ENCODE measurements around the gene SMIM44.
"Not testable (repeated sequence)": the region's sequence is repeated elsewhere in the genome, so short reads cannot be mapped to it uniquely, and the experiment has no call there.

The SMIM44 gene

DNA sequence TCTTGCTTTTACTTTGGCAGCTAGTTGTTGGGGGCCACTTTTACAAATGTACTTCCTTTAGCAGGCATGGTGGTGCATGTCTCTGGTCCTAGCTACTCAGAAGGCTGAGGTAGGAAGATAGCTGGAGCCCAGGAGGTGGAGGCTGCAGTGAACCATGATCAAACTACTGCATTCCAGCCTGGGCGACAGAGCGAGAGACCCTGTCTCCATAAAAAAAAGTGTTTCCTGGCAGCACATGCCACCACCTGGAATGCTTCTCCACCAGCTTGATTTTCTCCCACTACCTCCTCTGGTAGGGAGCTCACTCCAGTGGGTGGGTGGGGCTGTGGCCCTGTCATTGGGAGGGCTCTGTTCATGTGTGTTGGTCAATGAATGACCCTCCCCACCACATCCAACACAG, 35.4 kb upstream of the SMIM44 start:
- no peak for DNase-seq
- intact Hi-C loops (cut with DNase I): no loop called here

DNA sequence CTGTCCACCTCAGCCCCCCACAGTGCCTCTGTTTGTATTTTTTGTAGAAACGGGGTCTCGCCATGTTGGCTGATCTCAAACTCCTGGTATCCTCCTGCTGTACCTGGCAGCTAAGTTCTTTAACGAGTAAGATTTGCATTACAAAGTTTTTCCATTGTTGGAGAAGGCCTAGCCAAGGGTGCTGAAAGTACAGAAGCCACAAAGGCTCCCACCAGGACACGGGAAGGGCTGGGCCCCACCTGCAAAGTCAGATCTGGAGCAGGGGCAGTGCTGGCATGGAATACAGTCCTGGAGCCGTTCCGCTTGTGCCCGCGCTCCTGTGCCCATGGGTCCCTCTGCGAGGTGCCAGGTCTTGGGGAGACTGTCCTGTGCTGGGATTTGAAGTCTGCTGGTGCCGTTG, 35.0 kb upstream of the SMIM44 start:
- intact Hi-C loops (cut with DNase I): no loop called here
- DNase-seq: no peak

DNA sequence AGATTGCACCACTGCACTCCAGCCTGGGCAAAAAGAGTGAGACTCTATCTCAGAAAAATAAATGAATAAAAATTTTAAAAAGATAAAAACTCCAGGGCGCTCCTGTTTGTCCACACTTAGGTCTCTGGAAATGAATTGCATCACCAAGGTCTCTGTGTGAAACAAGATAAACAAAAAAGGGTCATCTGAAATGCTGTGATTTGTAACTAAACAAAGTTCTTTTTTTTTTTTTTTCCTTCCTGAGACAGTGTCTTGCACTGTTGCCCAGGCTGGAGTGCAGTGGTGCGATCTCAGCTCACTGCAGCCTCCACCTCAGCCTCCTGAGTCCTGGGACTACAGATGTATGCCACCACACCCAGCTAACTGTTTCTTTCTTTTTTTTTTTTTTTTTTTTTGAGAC, 34.4 kb upstream of the SMIM44 start:
- intact Hi-C loops (cut with DNase I): no loop called here
- no peak for DNase-seq

DNA sequence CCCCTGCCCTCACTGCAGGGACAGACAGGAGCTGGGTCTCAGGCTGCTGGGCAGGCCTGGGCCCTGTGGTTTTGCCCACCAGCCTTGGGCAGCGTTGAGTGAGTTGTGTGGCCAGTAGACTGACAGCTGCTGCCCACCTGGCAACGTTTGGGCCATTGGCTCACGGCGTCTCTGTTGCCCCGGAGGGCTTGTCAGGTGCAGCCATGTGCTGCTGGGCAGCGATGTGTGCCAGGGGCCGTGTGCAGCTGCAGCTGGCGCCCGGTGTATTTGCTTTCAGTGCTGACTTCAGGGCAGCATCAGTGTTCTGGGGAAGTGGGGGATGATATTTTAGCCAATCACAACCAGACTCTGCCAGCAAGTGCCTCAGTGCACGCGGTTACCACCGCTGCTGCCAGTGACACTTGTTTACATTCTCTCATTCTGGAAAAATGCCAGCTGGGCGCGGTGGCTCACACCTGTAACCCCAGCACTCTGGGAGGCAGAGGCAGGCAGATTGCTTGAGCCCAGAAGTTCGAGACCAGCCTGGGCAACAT, 33.5 kb upstream of the SMIM44 start:
- intact Hi-C loops (cut with DNase I): no loop called here

DNA sequence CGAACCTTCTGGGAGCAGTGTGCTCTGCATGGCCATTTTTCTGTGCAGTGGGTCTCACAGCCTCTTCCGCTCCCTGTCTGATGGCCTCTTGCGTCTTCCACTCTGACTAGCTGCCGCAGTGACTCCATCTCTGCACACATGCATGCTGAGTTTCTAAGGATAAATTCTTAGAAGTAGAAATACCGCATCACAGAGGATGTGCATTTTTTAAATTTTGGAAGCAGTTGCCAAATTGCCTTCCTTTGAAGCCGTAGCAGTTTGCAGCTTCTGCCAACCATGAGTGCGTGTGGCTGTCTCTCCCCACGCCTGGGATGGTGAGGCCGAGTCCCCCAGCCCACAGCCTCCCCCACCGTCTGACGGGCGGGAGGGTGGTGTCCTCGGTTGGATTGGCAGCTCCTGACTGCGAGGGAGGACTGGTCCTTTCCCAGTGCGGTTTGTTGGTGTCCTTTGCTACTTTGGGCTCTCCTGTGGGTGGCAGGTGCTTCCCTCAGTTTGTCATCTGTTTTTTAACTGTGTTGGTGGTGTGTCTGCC, 32.7 kb upstream of the SMIM44 start:
- intact Hi-C loops (cut with DNase I): no loop called here
- peak in 2 of 10 donors; percentile 28 to 90 for DNase-seq

More for the DNA sequence above, 33.5 kb upstream of the SMIM44 start:
- DNase-seq: peak in 1 of 10 donors; percentile 83

DNA sequence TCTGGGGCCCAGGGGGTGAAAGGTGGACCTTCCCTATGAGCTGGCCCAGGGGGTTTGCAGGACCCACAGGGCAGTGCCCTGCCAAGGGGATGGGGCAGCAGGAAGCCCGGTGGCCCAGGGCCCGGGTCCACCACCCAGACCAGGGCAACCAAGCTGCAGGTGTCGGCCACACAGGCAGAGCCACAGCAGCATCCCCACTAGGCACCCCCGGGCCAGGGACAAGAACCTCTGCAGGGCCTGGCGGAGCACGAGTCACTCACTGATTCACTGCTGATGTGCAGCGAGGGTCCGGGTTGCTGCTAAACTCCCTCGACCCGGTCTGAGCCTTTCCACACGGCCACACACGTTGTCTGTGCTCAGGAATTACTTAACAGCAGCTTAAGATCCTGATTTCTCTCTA, 31.7 kb upstream of the SMIM44 start:
- intact Hi-C loops (cut with DNase I): no loop called here
- peak in 1 of 10 donors; percentile 62 for DNase-seq

DNA sequence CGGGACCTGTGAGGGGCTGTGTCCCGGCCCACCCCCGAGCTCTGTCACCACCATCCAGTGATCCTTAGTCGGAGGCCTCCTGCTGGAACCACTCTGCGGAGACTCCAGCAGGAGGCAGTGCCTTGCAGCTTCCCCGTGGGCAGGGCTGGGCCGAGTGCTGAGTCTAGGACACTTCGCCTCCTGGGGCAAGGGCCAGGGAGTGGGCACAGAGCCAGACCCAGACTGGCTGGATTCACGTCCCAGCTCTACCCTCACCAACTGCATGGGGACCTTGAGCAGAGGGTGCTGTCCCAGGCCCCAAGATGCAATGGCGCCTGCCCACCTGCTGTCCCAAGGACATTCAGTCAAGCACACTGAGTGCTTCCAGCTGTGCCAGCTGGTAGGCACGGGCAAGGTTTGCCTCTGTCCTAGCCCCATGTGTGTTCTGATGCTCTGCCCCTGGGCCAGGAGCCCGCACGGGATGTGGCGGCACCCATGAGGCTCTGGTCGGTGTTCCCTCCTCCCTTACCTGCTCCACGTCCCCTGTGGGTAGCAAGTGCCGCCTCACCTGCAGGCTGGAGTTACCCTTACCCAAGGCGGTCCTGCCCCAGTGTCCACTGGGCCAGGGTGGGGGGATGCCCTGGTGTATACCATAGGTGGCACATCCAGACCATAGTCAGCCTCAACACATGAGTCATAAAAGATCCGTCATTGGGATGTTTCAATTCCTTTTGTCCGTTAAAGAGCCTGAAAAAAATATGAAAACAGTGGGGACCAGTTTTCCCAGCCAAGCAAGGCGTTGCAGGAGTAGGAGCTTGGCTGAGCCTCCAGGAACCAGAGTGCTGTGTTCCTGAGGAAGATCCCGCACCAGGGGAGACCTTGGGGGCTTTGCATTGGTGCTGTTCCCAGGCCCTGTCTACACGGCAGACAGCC, 30.2 kb upstream of the SMIM44 start:
- DNase-seq: peak in 1 of 10 donors; percentile 85
- intact Hi-C loops (cut with DNase I): no loop called here

DNA sequence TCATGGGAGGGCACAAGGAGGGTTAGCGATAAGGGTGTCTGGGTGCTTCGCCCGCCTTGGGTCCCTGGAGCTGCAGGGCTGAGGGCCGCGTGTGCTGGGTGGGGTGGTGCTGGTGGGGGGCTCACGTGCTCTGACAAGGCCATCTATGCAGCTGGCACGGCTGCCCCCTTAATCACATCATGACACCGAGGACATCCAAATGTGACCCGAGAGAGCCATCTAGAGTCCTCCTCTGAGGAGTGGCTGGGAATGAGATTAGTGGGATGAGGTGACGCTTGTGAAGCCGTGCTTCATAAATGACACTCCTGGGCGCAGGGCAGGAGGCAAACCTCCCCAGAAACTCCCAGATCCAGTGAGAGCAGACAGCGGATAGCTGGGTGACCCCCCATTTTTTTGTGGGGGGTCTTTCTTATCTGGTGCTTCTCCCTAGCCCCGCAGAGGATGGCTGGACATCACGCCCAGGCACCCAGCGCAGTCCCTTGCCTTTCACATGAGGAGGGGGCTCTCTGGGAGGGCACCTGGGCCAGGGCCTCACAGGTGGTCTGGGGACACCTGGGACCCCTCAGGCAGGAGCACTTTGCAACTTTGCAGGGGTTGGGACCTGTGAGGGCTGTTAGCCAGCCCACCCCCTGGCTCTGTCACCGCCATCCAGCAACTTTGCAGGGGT, 29.5 kb upstream of the SMIM44 start:
- DNase-seq: peak in 1 of 10 donors; percentile 50
- intact Hi-C loops (cut with DNase I): no loop called here

DNA sequence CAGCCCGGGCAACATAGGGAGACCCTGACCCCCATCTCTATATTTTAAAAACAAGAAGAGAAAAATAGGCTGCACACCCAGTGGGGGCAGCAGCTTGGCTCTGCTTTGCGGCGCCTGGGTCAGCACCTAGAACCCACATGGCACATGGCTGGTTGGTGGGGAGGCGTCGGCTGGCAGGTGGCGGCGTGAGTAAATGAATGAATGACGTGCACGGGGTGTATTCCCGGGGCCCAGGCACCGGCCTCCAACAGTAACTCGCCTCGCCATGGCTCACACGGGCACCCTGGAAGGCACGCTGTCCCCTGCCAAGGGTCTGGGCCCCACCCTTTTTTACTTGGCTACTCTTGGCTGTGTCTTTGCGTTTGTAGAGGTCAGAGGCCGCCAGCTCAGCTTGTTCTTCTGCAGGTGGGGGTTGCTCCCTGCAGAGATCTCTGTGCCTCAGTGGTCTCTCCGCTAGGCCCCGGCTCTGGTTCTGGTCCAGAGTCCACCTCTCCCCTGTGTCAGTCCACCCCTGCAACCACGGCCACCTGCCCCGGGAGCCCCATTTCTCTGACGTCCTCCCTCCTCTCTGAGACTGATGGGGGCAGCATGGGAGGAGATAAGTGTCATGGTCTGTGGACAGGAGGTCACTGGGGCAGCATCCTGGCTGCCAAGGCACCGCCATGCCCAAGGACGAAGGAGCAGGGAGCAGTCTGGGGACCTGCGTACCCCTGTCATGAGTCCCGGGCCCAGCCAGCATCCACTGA, 28.4 kb upstream of the SMIM44 start:
- intact Hi-C loops (cut with DNase I): no loop called here
- DNase-seq: peak in 1 of 10 donors; percentile 80

DNA sequence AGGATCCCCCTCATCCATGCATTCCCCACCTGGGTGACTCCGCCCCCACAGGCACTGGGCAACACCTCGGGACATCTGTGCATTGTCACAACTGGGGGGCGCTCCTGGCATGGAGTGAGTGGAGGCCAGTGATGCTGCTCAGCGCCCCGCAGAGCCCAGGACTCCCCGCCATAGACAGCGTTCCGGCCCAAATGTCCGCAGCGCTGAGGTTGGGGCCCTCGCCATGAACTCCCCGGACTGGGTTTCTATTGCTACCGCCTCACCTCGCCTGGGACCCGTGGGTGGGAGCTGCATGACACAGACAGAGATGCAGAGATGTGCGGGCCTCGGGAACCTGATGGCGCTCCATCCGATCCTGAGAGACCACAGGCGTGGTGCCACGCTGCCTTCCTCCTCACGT, 27.5 kb upstream of the SMIM44 start:
- intact Hi-C loops (cut with DNase I): no loop called here

DNA sequence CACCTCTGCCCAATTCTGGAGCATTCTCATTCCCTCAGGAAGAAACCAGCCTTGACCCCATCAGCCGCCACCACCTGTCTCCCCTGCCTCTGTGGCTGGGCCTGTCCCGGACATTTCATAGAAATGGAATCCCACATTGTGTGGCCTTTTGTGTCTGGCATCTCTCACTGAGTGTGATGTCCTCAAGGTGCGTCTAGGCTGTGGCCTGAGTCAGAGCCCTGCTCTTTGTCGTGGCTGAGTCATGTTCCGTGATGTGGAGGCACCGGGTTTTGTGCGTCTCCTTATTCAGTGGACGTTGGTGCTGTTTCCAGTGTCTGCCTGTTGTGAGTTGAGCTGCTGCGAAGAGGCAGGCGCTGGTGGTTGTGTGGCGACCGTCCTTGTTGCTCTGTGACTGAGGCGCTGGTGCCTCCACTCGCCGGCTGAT, 26.3 kb upstream of the SMIM44 start:
- DNase-seq: peak in 2 of 10 donors; percentile 75 to 82
- intact Hi-C loops (cut with DNase I): no loop called here

More for the DNA sequence above, 27.5 kb upstream of the SMIM44 start:
- DNase-seq: peak in 2 of 10 donors; percentile 77 to 85

DNA sequence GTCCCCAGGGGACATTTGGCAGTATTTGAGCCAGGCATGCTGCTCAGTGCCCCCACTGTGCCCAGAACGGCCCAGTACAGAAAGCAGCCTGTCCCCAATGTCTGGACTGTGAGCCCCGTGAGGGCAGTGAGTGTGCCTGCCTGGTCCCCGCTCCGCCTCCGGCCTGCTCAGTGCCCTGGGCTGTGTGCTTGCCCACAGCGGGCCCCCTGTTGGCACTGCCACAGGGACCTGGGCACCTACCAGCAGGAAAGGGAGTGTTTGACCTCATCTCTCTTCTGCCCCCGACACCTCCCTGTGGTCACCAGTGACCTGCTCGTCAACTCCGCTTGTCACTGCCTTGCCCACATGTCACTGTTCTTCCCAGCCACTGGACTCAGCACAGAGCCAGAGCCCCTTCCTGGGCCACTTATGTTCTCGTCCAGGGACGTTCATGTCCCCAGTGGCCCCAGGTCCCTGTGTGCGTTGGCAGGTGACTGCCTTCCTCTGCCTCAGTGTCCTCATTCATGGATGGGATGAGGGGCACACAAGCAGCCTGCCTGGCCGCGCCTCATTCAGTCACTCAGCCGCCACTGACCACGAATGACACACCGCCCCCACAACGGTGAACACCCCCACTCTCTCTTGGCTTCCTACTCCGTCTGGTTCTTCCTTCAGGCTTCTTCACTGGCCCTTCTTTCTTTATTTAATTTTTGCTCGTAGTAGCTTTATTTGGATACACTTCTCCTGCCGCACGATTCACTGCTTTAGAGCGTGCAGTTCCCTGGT, 25.7 kb upstream of the SMIM44 start:
- DNase-seq: peak in 2 of 10 donors; percentile 72 to 75
- intact Hi-C loops (cut with DNase I): no loop called here

DNA sequence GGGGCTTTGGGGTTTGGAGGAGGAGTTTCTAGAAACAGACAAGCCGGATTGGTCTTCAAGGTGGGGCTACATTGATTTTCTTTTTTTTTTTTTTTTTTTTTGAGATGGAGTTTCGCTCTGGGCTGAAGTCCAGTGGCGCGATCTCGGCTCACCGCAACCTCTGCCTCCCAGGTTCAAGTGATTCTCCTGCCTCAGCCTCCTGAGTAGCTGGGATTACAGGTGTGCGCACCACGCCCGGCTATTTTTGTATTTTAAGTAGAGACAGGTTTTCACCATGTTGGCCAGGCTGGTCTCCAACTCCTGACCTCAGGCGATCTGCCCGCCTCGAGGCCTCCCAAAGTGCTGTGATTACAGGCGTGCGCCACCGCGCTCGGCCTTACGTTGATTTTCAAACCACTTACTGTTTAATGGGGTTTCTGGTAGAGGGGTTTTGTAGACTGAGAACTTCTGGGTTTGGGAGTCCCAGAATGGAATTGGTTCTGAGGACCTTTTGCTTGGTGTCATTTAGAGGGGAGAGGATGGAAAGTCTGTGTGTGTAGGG, 24.9 kb upstream of the SMIM44 start:
- peak in 1 of 10 donors; percentile 68 for DNase-seq
- intact Hi-C loops (cut with DNase I): not testable (repeated sequence)

DNA sequence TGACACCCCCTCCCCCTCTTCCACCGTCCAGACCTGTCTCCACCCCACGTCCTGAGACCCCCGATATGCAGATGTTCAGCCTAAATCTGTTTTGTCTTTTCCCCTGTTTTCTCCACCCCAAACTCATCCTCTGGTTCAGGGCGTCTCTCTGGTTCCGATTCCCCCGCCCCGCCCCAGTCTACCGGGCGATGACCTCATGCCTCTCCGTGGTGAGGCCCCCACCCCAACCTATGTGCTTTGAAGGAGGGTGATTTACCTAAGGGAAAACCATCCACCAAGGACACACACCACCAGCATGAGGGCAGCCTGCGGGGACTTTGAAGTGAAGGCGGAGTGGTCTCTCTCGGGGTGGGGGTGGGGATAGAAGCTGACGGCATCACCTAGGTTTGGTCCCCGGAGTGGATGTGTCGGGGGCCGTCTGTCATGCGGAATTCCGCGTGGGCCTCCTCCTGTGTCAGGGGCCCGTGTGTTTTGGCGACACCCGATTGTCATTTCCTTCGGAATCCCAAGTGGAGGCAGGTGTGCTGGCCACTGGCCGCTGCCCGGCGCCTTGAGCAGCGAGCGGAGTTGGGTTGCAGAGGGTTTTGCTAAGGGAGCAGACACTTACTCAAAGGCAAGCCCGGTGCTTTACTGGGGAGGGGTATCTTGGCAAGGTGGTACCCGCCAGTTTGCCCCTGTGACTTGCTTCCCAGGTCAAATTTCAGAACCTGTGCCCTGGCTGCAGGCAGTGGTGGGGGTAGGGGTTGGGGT, 24.3 kb upstream of the SMIM44 start:
- intact Hi-C loops (cut with DNase I): no loop called here
- peak in 2 of 10 donors; percentile 80 to 81 for DNase-seq

DNA sequence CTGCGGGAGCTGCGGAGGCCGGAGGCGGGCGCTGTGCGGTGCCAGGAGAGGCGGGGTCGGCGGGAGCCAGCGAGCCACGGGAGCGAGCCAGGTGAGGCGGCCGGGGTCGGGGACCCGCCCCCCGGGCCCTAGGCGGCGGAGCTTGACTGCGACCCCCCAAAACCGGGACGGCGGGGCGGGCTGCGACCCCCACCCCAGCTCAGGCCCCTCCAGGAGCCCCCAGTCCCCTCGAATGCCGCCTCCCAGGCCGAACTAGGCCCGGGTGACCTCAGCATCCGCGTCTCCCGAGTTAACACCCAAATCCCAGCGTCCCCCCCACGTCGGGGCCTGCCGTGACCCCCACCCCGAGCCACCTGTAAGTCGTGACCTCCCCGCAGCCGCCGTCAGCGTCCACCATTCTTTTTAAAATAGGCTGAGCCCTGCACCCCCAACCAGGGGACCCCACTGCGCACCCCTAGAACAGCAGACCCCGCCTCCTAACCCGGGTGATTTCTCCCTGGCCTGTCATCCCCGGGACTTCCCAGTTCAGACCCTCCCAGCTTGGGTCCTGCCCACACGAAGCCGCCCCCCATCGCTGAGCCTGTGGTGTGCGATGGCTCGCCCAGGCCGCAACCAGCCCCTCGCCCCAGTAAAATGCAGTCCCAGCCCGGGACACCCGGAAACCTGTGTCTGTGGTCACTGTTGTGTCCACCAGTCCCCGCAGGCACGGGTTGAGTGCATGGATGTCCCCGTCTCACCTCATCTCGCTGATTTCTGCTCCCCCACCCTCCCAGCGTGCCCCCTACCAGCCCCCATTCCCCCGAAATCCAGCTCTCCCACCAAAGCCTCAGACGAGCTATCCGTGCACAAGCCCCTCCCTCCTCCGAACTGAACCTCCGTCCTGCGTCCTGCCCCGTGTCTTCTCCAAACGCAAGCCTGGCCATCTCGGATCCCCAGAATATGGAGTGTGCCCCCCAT, 23.4 kb upstream of the SMIM44 start:
- intact Hi-C loops (cut with DNase I): no loop called here
- peak in 2 of 10 donors; percentile 84 to 85 for DNase-seq

DNA sequence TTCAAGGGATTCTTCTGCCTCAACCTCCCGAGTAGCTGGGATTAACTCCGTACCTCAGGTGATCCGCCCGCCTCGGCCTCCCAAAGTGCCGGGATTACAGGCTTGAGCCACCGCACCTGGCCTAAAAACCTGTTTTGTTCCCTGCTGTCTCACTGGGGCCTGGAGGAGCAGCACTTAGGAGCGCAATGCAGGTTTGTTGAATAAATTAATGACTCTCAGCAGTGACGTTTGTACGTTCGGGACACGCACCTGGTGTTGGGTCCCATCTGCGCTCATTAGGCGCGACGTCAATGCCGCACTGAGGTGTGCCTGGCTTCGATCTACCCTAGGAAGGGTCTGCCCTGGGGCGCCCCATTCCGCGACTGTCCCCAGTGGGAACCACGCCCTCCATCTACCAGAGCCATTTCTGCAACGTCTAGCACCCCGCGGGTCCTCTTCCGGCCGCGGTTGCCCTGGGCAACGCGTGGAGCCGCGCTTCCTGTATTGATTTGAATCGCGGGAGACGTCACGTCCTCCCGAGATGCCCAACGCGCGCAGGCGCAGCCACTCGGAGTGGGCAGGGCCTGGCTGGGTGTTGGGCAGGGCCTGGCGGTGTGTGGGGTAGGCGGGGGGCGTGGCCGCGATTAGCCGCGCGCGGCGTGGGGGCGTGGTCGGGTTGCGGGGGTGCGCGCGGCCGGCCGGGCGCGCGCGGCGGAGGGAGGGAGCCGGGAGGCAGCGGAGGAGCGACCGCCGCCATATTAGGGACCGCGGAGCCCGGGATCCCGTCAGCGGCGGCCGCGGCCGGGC, 22.6 kb upstream of the SMIM44 start, which contains the start of gene FZR1:
FZR1 (plus strand) TSS at position 714 of the 786 bp plus-strand sequence. CDS start 16,679 bp downstream, outside the sequence.
- peak; percentile 98 to 100 (median 99) for DNase-seq

More for the DNA sequence above, 22.6 kb upstream of the SMIM44 start, which contains the start of gene FZR1:
- intact Hi-C loops (cut with DNase I): no loop called here

Measured in posterior cingulate gyrus (tissue), 11 donors.